Neural cell (in vitro differentiated cells): Measurements from ENCODE around the gene NOSTRIN.

ENCODE experiments used
- EZH2 ChIP-seq: fragments of 200-600, 300-800 bp; shearing (Covaris generic), sonication (generic); IDR thresholded peaks from 2 replicates; pipeline ENCODE4 v1.6.1; 2014; ENCODE audit warnings: antibody characterized with exemption, low read length, borderline replicate concordance, mild to moderate bottlenecking; ENCODE audit not compliant: insufficient read depth, poor library complexity, severe bottlenecking
- MXI1 ChIP-seq: fragments of 450-650 bp; conservative IDR thresholded peaks from 2 replicates; pipeline ENCODE4 v1.6.1; 2014; ENCODE audit warnings: antibody characterized with exemption, mild to moderate bottlenecking; ENCODE audit not compliant: poor library complexity, severe bottlenecking
- TF ChIP-seq, protein P1 (sequence below): fragments of 450-650 bp; IDR thresholded peaks from 2 replicates; pipeline ENCODE4 v1.5.1; 2014; ENCODE audit warnings: antibody characterized with exemption, mild to moderate bottlenecking, moderate library complexity; ENCODE audit not compliant: poor library complexity, severe bottlenecking

GRCh38 chr2:168890006-168890782 is 87.8 kb downstream of the NOSTRIN start, which contains the start of gene SPC25:
- peak; percentile 76 for TF ChIP-seq MXI1
- TF ChIP-seq, protein P1, sequence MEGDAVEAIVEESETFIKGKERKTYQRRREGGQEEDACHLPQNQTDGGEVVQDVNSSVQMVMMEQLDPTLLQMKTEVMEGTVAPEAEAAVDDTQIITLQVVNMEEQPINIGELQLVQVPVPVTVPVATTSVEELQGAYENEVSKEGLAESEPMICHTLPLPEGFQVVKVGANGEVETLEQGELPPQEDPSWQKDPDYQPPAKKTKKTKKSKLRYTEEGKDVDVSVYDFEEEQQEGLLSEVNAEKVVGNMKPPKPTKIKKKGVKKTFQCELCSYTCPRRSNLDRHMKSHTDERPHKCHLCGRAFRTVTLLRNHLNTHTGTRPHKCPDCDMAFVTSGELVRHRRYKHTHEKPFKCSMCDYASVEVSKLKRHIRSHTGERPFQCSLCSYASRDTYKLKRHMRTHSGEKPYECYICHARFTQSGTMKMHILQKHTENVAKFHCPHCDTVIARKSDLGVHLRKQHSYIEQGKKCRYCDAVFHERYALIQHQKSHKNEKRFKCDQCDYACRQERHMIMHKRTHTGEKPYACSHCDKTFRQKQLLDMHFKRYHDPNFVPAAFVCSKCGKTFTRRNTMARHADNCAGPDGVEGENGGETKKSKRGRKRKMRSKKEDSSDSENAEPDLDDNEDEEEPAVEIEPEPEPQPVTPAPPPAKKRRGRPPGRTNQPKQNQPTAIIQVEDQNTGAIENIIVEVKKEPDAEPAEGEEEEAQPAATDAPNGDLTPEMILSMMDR, result no peak
- no peak for TF ChIP-seq EZH2
